Measurements from ENCODE around the gene BACH2.
"Not testable (repeated sequence)": the region's sequence is repeated elsewhere in the genome, so short reads cannot be mapped to it uniquely, and the experiment has no call there.

Gene BACH2

GRCh38 chr6:89910902-89911240, 385.8 kb downstream of the BACH2 start:
- Histone ChIP-seq H3K9ac (ENCODE audit: low read depth, low read length, poor library complexity) (no peak overlapping the region), H2BK12ac (ENCODE audit: low read length) (no peak overlapping the region), H3K27ac (replicated peaks; ENCODE audit: low read length) (peak overlapping the region; percentile 94), H4K8ac (ENCODE audit: low read depth, low read length) (no peak overlapping the region), H2AFZ (ENCODE audit: low read length) (peak overlapping the region; percentile 74), H2AK5ac (ENCODE audit: low read depth, low read length) (no peak overlapping the region), H3K9me3 (replicated peaks in 1 of 2; ENCODE audit: control insufficient read depth in 2 of 2, insufficient read depth in 1 of 2, low read depth in 1 of 2, low read length in 2 of 2) (peaks cover 0 to 7% of the 10 kb centered on the region in 2 donors), H3K4me3 (ENCODE audit: low read length in 2 of 2) (no peak overlapping the region), H2BK5ac (ENCODE audit: low read length) (no peak overlapping the region), H3K4me1 (ENCODE audit: control insufficient read depth in 2 of 2, insufficient read depth in 1 of 2, low read depth in 1 of 2, low read length in 2 of 2) (peaks cover 2 to 7% of the 10 kb centered on the region in 2 donors), H3K18ac (ENCODE audit: low read length) (no peak overlapping the region), H2BK120ac (ENCODE audit: low read depth, low read length) (no peak overlapping the region), H3K36me3 (replicated peaks in 1 of 2; ENCODE audit: control insufficient read depth in 2 of 2, insufficient read depth in 2 of 2, low read length in 2 of 2) (no peaks in the 10 kb centered on the region), H3K4ac (ENCODE audit: low read length) (no peak overlapping the region), H2BK15ac (ENCODE audit: low read length) (no peak overlapping the region), H4K91ac (ENCODE audit: low read depth, low read length, poor library complexity) (no peak overlapping the region), H3K4me2 (ENCODE audit: insufficient read depth, low read length, poor library complexity, severe bottlenecking) (no peak overlapping the region), H3K14ac (ENCODE audit: low read length) (no peak overlapping the region), H3K79me1 (ENCODE audit: low read depth, low read length) (no peaks in the 10 kb centered on the region), H3K23ac (ENCODE audit: low read depth, low read length, poor library complexity) (no peak overlapping the region), H3K27me3 (ENCODE audit: control insufficient read depth in 3 of 3, insufficient read depth in 3 of 3, low read depth in 1 of 3, low read length in 3 of 3) (no peaks in the 10 kb centered on the region)
- DNase-seq (ENCODE audit: low spot score) = no peak
- WGBS, 2 donors (ENCODE audit: extremely low coverage in 2 of 2, insufficient read length in 2 of 2, insufficient replicate concordance in 1 of 2) = no CpG with 5 or more reads among the region's 1 CpG

GRCh38 chr6:89910001-89910901, 386.4 kb downstream of the BACH2 start:
- not testable (repeated sequence) for H3K9ac ChIP-seq (ENCODE audit: low read depth, low read length, poor library complexity); H2BK15ac ChIP-seq (ENCODE audit: low read length); H4K91ac ChIP-seq (ENCODE audit: low read depth, low read length, poor library complexity); H3K4ac ChIP-seq (ENCODE audit: low read length); H3K4me3 ChIP-seq (ENCODE audit: low read length in 2 of 2); H3K14ac ChIP-seq (ENCODE audit: low read length); H2BK120ac ChIP-seq (ENCODE audit: low read depth, low read length); H3K79me1 ChIP-seq (ENCODE audit: low read depth, low read length); H4K8ac ChIP-seq (ENCODE audit: low read depth, low read length); H2BK12ac ChIP-seq (ENCODE audit: low read length); H2AK5ac ChIP-seq (ENCODE audit: low read depth, low read length); H3K23ac ChIP-seq (ENCODE audit: low read depth, low read length, poor library complexity); H3K4me1 ChIP-seq (ENCODE audit: control insufficient read depth in 2 of 2, insufficient read depth in 1 of 2, low read depth in 1 of 2, low read length in 2 of 2); H3K27me3 ChIP-seq (ENCODE audit: control insufficient read depth in 3 of 3, insufficient read depth in 3 of 3, low read depth in 1 of 3, low read length in 3 of 3); H2BK5ac ChIP-seq (ENCODE audit: low read length); H3K9me3 ChIP-seq (replicated peaks in 1 of 2; ENCODE audit: control insufficient read depth in 2 of 2, insufficient read depth in 1 of 2, low read depth in 1 of 2, low read length in 2 of 2); H3K36me3 ChIP-seq (replicated peaks in 1 of 2; ENCODE audit: control insufficient read depth in 2 of 2, insufficient read depth in 2 of 2, low read length in 2 of 2)
- Histone ChIP-seq H2AFZ (ENCODE audit: low read length) (peak overlapping the region; percentile 72), H3K4me2 (ENCODE audit: insufficient read depth, low read length, poor library complexity, severe bottlenecking) (peak overlapping the region; percentile 38), H3K27ac (replicated peaks; ENCODE audit: low read length) (peak overlapping the region; percentile 96), H3K18ac (ENCODE audit: low read length) (peak overlapping the region; percentile 53)
- no CpG with 5 or more reads among the region's 10 CpGs for WGBS, 2 donors (ENCODE audit: extremely low coverage in 2 of 2, insufficient read length in 2 of 2, insufficient replicate concordance in 1 of 2)
- peak; percentile 14 for DNase-seq (ENCODE audit: low spot score)

- no peak overlapping the region for H3K4me3 ChIP-seq (ENCODE audit: low read length in 2 of 2)
- no CpG with 5 or more reads among the region's 8 CpGs for WGBS, 2 donors (ENCODE audit: extremely low coverage in 2 of 2, insufficient read length in 2 of 2, insufficient replicate concordance in 1 of 2)
- no peak overlapping the region for H2BK5ac ChIP-seq (ENCODE audit: low read length)
- H3K4me2 ChIP-seq (ENCODE audit: insufficient read depth, low read length, poor library complexity, severe bottlenecking) = no peak overlapping the region
- H3K9ac ChIP-seq (ENCODE audit: low read depth, low read length, poor library complexity) = no peak overlapping the region
- H2BK12ac ChIP-seq (ENCODE audit: low read length) = no peak overlapping the region
- no peak overlapping the region for H3K18ac ChIP-seq (ENCODE audit: low read length)
- H3K4me1 ChIP-seq (ENCODE audit: control insufficient read depth in 2 of 2, insufficient read depth in 1 of 2, low read depth in 1 of 2, low read length in 2 of 2) = peaks cover 0 to 8% of the 10 kb centered on the region in 2 donors
- no peak overlapping the region for H4K91ac ChIP-seq (ENCODE audit: low read depth, low read length, poor library complexity)
- H3K36me3 ChIP-seq (replicated peaks in 1 of 2; ENCODE audit: control insufficient read depth in 2 of 2, insufficient read depth in 2 of 2, low read length in 2 of 2) = no peaks in the 10 kb centered on the region
- no peak overlapping the region for H4K8ac ChIP-seq (ENCODE audit: low read depth, low read length)
- no peak overlapping the region for H2AK5ac ChIP-seq (ENCODE audit: low read depth, low read length)
- no peak overlapping the region for H2BK15ac ChIP-seq (ENCODE audit: low read length)
- no peak overlapping the region for H3K4ac ChIP-seq (ENCODE audit: low read length)
- no peaks in the 10 kb centered on the region for H3K9me3 ChIP-seq (replicated peaks in 1 of 2; ENCODE audit: control insufficient read depth in 2 of 2, insufficient read depth in 1 of 2, low read depth in 1 of 2, low read length in 2 of 2)
- no peak overlapping the region for H2BK120ac ChIP-seq (ENCODE audit: low read depth, low read length)
- H3K14ac ChIP-seq (ENCODE audit: low read length) = no peak overlapping the region
- peaks cover 0 to 1% (median 0%) of the 10 kb centered on the region in 3 experiments for H3K27me3 ChIP-seq (ENCODE audit: control insufficient read depth in 3 of 3, insufficient read depth in 3 of 3, low read depth in 1 of 3, low read length in 3 of 3)
- DNase-seq (ENCODE audit: low spot score) = peak; percentile 63
- H3K27ac ChIP-seq (replicated peaks; ENCODE audit: low read length) = no peak overlapping the region
- H3K23ac ChIP-seq (ENCODE audit: low read depth, low read length, poor library complexity) = no peak overlapping the region
- no peak overlapping the region for H2AFZ ChIP-seq (ENCODE audit: low read length)
- H3K79me1 ChIP-seq (ENCODE audit: low read depth, low read length) = no peaks in the 10 kb centered on the region
Observed at GRCh38 chr6:89895276-89895874, 401.3 kb downstream of the BACH2 start.

GRCh38 chr6:89894169-89894568, 402.5 kb downstream of the BACH2 start, which contains the start of gene GJA10:
Gene GJA10 (plus strand): TSS chr6:89894469. CDS start chr6:89894469, 0 bp downstream.
- no peak within 1 kb of the TSS for H2AK5ac ChIP-seq (ENCODE audit: low read depth, low read length)
- no peaks in the 10 kb centered on the region for H3K36me3 ChIP-seq (replicated peaks in 1 of 2; ENCODE audit: control insufficient read depth in 2 of 2, insufficient read depth in 2 of 2, low read length in 2 of 2)
- H3K4me1 ChIP-seq (ENCODE audit: control insufficient read depth in 2 of 2, insufficient read depth in 1 of 2, low read depth in 1 of 2, low read length in 2 of 2) = peaks cover 0 to 8% of the 10 kb centered on the region in 2 donors
- no peak within 1 kb of the TSS for H3K9ac ChIP-seq (ENCODE audit: low read depth, low read length, poor library complexity)
- no peak within 1 kb of the TSS for H3K4me2 ChIP-seq (ENCODE audit: insufficient read depth, low read length, poor library complexity, severe bottlenecking)
- H4K91ac ChIP-seq (ENCODE audit: low read depth, low read length, poor library complexity) = no peak within 1 kb of the TSS
- peaks cover 0 to 6% (median 0%) of the 10 kb centered on the region in 3 experiments for H3K27me3 ChIP-seq (ENCODE audit: control insufficient read depth in 3 of 3, insufficient read depth in 3 of 3, low read depth in 1 of 3, low read length in 3 of 3)
- WGBS, 2 donors (ENCODE audit: extremely low coverage in 2 of 2, insufficient read length in 2 of 2, insufficient replicate concordance in 1 of 2) = no CpG with 5 or more reads among the region's 1 CpG
- no peak within 1 kb of the TSS for H2BK12ac ChIP-seq (ENCODE audit: low read length)
- H3K27ac ChIP-seq (replicated peaks; ENCODE audit: low read length) = no peak within 1 kb of the TSS
- no peak within 1 kb of the TSS for H2BK120ac ChIP-seq (ENCODE audit: low read depth, low read length)
- DNase-seq (ENCODE audit: low spot score) = no peak
- H3K23ac ChIP-seq (ENCODE audit: low read depth, low read length, poor library complexity) = no peak within 1 kb of the TSS
- no peak within 1 kb of the TSS for H3K4me3 ChIP-seq (ENCODE audit: low read length in 2 of 2)
- H3K9me3 ChIP-seq (replicated peaks in 1 of 2; ENCODE audit: control insufficient read depth in 2 of 2, insufficient read depth in 1 of 2, low read depth in 1 of 2, low read length in 2 of 2) = no peaks in the 10 kb centered on the region
- no peak within 1 kb of the TSS for H2AFZ ChIP-seq (ENCODE audit: low read length)
- H3K18ac ChIP-seq (ENCODE audit: low read length) = no peak within 1 kb of the TSS
- H4K8ac ChIP-seq (ENCODE audit: low read depth, low read length) = no peak within 1 kb of the TSS
- no peak within 1 kb of the TSS for H2BK15ac ChIP-seq (ENCODE audit: low read length)
- H2BK5ac ChIP-seq (ENCODE audit: low read length) = no peak within 1 kb of the TSS
- H3K14ac ChIP-seq (ENCODE audit: low read length) = no peak within 1 kb of the TSS
- H3K79me1 ChIP-seq (ENCODE audit: low read depth, low read length) = no peaks in the 10 kb centered on the region
- H3K4ac ChIP-seq (ENCODE audit: low read length) = no peak within 1 kb of the TSS
